Cerebellar cortex (tissue), 1 donor: Measurements from ENCODE around the gene CCDC85C.
A peak's percentile ranks its signal among the peaks of the same experiment; 100 is the strongest.

Source experiments
- DNase-seq: peaks from one replicate; pipeline ENCODE4 v3.0.0-alpha.2; 2015; ENCODE audit warnings: low spot score

Gene CCDC85C

GRCh38 chr14:99522025-99522401, 82.0 kb downstream of the CCDC85C start:
- DNase-seq, result no peak

- DNase-seq, result no peak
Observed at GRCh38 chr14:99521176-99522024, 82.6 kb downstream of the CCDC85C start.

GRCh38 chr14:99520571-99521081, 83.4 kb downstream of the CCDC85C start:
- no peak for DNase-seq

- DNase-seq, result no peak
Observed at GRCh38 chr14:99519931-99520421, 84.0 kb downstream of the CCDC85C start.

GRCh38 chr14:99519347-99519881, 84.6 kb downstream of the CCDC85C start:
- DNase-seq, result no peak

GRCh38 chr14:99518441-99519346, 85.3 kb downstream of the CCDC85C start:
- peak; percentile 69 for DNase-seq

- no peak for DNase-seq
Observed at GRCh38 chr14:99517643-99518381, 86.2 kb downstream of the CCDC85C start.

GRCh38 chr14:99516871-99517642, 87.0 kb downstream of the CCDC85C start:
- no peak for DNase-seq

GRCh38 chr14:99516156-99516870, 87.7 kb downstream of the CCDC85C start:
- DNase-seq, result no peak

- no peak for DNase-seq
Observed at GRCh38 chr14:99515301-99516155, 88.5 kb downstream of the CCDC85C start.

- DNase-seq, result no peak
Observed at GRCh38 chr14:99514552-99515300, 89.3 kb downstream of the CCDC85C start.

GRCh38 chr14:99513946-99514551, 90.0 kb downstream of the CCDC85C start:
- DNase-seq, result no peak

- DNase-seq, result no peak
Observed at GRCh38 chr14:99513183-99513694, 90.8 kb downstream of the CCDC85C start.

- no peak for DNase-seq
Observed at GRCh38 chr14:99512571-99513182, 91.3 kb downstream of the CCDC85C start.

GRCh38 chr14:99512110-99512449, 91.9 kb downstream of the CCDC85C start:
- DNase-seq, result no peak

GRCh38 chr14:99511421-99512109, 92.4 kb downstream of the CCDC85C start:
- no peak for DNase-seq
